Endothelial cell of hepatic sinusoid (primary cell): Measurements from ENCODE around the gene EXOC7.

ENCODE experiments used
- in situ Hi-C: cut with HindIII; loops from 2 replicates; pipeline ENCODE4 v1.10.0; 2017; ENCODE audit warnings: low sequenced_read_pairs

EXOC7 gene

GRCh38 chr17:76122431-76123190 is 19.0 kb upstream of the EXOC7 start:
- in situ Hi-C loops, result no loop called here

DNA sequence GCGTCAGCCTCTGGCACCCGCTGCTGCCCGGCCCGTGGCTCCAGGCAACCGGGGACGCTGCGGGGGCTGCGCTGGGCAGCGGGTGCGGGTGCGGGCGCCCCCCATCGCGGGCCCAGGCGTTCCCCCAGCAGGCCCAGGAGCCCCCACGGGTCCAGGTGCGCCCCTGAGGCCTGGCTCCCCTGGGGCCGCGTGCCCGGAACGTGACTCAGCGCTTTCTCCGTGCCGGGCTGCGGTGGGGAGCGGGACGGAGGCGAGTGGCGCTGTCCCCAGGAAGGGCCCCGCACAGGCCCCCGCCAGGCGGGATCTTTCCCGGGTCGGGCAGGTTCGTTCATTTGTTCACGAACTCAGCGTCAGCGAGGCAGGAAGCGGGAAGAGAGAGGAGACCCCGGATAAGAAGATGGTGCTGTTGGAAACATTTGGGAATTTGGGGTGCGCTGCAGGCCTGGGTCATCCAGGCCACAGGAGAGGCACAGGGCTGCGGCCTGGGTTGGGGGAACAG is 18.4 kb upstream of the EXOC7 start:
- in situ Hi-C loops, result no loop called here

GRCh38 chr17:76120658-76121008 is 17.0 kb upstream of the EXOC7 start:
- in situ Hi-C loops, result no loop called here

DNA sequence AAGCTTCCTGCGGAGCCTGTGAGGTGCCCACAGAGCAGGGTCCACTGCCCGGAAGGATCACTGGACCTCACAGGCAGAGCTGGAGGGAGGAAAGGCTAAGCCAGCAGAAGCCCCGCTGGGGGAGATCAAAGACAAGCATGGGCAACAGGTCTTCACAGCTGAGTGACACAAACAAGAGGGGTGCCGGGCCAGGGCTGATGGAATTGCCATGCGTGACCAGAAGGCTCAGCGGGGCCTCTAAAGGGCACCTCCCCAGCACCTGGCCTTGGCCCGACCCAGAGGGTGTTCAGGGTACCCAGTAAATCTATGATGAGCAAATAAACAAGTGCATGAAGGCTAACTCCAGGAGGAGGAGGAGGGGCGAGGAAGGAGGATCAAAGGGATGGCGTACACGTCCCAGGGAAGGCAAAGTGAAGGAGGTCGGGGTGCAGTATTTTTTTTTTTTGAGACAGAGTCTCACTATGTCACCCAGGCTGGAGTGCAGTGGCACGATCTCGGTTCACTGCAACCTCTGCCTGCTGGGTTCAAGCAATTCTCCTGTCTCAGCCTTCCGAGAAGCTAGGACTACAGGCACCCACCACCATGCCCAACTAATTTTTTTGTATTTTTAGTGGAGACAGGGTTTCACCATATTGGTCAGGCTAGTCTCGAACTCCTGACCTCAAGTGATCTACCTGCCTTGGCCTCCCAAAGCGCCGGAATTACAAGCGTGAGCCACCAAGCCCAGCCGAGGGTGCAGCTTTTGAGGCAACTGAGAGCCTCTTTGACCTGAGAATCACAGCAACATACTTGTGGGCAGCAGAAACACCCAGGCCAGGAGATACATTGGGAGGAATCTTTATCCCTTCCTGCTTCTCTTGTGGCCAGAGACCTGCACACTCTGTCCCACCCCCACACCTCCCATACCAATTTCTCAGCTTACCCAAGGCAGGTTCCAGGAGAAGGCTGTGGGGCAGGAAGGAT is 16.1 kb upstream of the EXOC7 start:
- in situ Hi-C loops, result loop anchor here (5.0 kb wide), 1 partner anchor 98 kb away; no protein-coding TSS in a partner anchor

GRCh38 chr17:76115138-76115754 is 11.7 kb upstream of the EXOC7 start:
- in situ Hi-C loops, result loop anchor here (5.0 kb wide), 1 partner anchor 102 kb away; no protein-coding TSS in a partner anchor

GRCh38 chr17:76111956-76112355 is 8.4 kb upstream of the EXOC7 start:
- in situ Hi-C loops, result no loop called here

DNA sequence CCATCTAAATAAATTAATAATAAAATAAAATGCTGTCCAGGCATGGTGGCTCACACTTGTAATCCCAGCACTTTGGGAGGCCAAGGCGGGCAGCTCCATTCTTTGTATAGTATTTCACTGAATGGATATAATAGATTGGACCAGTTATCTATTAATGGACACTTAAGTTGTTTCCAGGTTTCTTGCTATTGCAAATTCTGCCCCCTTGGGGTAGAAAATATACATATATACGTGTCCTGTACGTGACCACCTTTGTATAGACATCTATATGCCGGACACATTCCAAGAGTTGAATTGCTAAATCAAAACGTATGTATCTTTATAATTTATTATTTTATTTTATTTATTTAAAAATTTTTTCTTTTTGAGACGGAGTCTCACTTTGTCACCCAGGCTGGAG is 3.9 kb upstream of the EXOC7 start:
- in situ Hi-C loops, result no loop called here

DNA sequence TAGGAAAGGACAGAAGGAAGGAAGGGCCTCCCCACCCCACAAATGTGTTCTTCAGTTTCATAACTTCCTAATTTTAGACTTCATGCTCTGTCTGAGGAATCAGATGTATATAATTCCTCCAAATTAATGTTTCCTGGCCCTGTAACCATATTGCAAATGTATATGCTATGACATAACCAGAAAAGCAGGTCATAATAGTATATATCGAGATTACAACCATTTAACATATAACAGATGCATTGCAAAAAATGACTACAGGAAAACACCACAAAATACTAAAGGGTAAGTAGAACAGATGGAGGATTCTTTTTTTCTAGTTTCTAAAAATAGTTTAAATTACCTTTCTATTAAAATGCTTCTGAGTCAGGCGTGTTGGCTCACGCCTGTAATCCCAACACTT is 3.1 kb upstream of the EXOC7 start:
- in situ Hi-C loops, result no loop called here

DNA sequence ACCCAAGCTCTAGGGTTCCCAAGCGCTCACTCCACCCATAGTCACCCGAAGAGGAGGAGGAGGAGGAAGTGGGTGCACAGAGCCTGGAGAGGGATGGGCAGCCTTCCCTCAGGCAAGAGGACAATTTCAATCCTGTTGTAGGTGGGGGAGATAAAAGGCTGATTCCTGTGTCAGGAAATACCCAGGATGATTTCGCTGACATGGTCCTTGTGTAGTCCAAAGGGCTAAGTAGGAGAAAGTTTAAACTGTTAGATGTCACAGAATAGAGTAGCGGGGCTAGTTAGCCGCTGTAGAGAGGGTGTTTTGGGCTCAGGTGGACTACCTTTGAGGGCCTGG is 1.3 kb upstream of the EXOC7 start:
- in situ Hi-C loops, result no loop called here

DNA sequence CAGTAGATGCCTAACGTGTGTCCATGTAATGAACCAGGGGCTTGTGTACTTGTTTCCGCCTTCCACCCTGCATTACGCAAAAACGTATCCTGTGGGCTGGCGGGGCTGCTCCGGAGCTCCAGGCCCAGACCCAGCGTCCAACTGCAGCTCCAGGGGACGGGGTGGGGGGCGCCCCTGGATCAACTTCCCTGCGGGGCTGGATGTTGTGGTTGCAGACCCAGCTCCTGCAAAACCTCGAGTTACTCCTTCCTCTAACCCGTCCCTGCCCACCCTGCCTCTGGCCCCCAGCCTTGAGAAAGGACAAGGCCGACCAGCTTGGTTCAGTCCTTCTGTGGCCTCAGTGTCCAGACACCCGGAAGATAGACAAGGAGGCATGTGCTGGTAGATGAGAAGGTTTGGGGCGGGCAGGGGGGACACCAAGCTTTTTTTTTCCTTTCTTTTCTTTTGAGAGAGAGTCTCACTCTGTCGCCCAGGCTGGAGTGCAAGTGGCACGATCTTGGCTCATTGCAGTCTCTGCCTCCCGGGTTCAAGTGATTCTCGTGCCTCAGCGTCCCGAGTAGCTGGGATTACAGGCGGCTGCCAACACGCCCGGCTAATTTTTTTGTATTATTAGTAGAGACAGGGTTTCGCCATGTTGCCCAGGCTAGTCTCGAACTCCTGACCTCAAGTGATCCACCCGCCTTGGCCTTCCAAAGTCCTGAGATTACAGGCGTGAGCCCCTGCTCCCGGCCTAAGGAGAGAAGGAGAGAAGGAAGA is 731 bp upstream of the EXOC7 start:
- in situ Hi-C loops, result no loop called here

DNA sequence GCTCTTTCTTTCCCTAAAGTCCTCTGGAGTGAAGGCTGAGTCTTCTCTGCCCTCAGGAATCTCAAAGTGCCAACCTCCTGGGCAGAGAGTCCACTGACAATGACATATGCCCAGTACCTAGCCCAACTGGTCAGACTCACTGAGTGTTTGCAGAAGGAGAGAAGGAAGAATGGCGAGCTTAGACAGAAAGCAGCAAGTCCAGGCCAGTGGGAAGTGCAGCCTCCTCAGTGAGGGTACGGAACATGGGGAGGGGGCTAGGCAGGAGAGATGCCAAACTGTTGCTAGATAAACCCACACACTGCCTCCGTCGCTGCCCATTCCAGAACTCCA is 678 bp downstream of the EXOC7 start:
- in situ Hi-C loops, result no loop called here

- in situ Hi-C loops, result no loop called here
Measured at GRCh38 chr17:76097716-76098295, 5.8 kb downstream of the EXOC7 start.

DNA sequence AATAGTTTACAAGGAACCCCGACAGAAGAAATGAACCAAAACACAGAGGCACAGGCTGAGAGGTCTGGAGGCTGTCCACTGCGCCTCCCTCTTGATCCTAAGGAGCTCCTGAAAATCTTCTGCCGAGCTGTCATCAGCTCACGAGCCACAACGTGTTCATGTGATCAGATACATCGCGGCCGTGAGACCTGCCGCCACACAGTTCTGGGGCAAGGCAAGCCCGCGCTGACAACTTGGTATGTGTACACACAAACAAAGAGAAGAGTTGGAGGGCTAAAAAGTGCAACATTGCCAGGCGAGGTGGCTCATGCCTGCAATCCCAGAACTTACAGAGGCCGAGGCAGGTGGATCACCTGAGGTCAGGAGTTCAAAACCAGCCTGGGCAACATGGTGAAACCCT is 7.6 kb downstream of the EXOC7 start:
- in situ Hi-C loops, result no loop called here

- in situ Hi-C loops, result no loop called here
Measured at GRCh38 chr17:76094046-76094445, 9.5 kb downstream of the EXOC7 start.

DNA sequence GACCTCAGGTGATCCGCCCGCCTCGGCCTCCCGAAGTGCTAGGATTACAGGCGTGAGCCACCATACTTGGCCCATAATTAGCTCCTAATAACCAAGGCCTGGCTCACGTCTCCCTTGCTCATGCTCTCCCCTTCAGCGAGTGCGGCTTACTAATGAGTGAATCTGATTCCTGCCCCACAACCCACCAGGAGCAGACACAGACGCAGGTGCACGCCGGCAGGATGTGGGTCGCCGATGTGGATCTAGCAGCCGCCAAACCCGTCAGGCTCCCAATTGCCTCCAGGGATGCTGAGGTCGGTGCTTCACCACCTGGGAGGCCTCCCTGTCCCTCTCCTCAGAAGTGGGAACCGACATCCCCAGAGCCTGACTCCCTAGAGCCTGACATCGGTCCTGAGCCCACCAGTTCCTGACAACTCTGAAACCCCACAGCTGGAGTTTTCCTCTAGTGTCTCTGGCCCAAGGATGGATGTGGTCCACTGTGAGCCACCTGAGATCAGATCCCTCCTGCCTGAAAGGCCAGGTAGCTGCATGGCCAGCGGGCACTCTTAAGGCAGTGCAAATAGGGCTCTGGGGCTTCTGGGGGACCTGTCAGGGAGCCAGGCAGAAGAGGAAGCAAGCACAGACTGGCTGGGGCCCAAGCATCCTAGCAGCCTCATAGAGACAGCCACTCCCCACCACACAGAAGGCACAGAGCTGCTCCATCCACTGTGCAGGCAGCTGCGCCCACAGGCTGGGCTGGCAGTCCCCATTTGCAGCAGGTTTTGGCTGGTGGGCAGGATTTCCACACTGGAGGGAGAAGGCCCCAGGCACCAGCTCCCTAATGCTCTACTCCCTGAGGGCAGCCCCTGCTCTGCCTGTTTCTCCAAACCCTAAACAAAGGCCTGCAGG is 10.8 kb downstream of the EXOC7 start:
- in situ Hi-C loops, result no loop called here

GRCh38 chr17:76091526-76092286 is 11.9 kb downstream of the EXOC7 start:
- in situ Hi-C loops, result no loop called here

- in situ Hi-C loops, result no loop called here
Measured at GRCh38 chr17:76090517-76091129, 13.0 kb downstream of the EXOC7 start.
